Measurements from ENCODE around the gene MAGEF1.
A peak's percentile ranks its signal among the peaks of the same experiment; 100 is the strongest.
"Not testable (repeated sequence)": the region's sequence is repeated elsewhere in the genome, so short reads cannot be mapped to it uniquely, and the experiment has no call there.

MAGEF1 gene

GRCh38 chr3:184731786-184732537, 20.1 kb upstream of the MAGEF1 start:
- Histone ChIP-seq H3K4me1 (ENCODE audit: control insufficient read depth, insufficient read depth, low read length) (no peaks in the 10 kb centered on the region), H3K4me3 (ENCODE audit: low read depth, low read length) (no peak overlapping the region), H3K9ac (ENCODE audit: low read depth, low read length) (no peak overlapping the region), H3K36me3 (ENCODE audit: control insufficient read depth, insufficient read depth, low read length) (no peaks in the 10 kb centered on the region), H3K27ac (ENCODE audit: low read depth, low read length) (no peak overlapping the region), H3K9me3 (ENCODE audit: control insufficient read depth, insufficient read depth, low read length) (no peaks in the 10 kb centered on the region), H3K27me3 (ENCODE audit: control insufficient read depth, insufficient read depth, low read length) (no peaks in the 10 kb centered on the region; the same call in 1 of the 2 replicates)

- H3K27ac ChIP-seq (ENCODE audit: low read depth, low read length), result no peak overlapping the region
- no peaks in the 10 kb centered on the region for H3K36me3 ChIP-seq (ENCODE audit: control insufficient read depth, insufficient read depth, low read length)
- no peaks in the 10 kb centered on the region for H3K9me3 ChIP-seq (ENCODE audit: control insufficient read depth, insufficient read depth, low read length)
- H3K4me1 ChIP-seq (ENCODE audit: control insufficient read depth, insufficient read depth, low read length), result no peaks in the 10 kb centered on the region
- no peak overlapping the region for H3K4me3 ChIP-seq (ENCODE audit: low read depth, low read length)
- no peaks in the 10 kb centered on the region; the same call in 1 of the 2 replicates for H3K27me3 ChIP-seq (ENCODE audit: control insufficient read depth, insufficient read depth, low read length)
- no peak overlapping the region for H3K9ac ChIP-seq (ENCODE audit: low read depth, low read length)
Observed at GRCh38 chr3:184730924-184731323, 19.1 kb upstream of the MAGEF1 start.

GRCh38 chr3:184729154-184729553, 17.3 kb upstream of the MAGEF1 start:
- H3K4me3 ChIP-seq (ENCODE audit: low read depth, low read length), result not testable (repeated sequence)

GRCh38 chr3:184728010-184728527, 16.2 kb upstream of the MAGEF1 start:
- H3K27ac ChIP-seq (ENCODE audit: low read depth, low read length), result no peak overlapping the region
- H3K36me3 ChIP-seq (ENCODE audit: control insufficient read depth, insufficient read depth, low read length), result no peaks in the 10 kb centered on the region
- no peaks in the 10 kb centered on the region for H3K4me1 ChIP-seq (ENCODE audit: control insufficient read depth, insufficient read depth, low read length)
- no peaks in the 10 kb centered on the region; the same call in 1 of the 2 replicates for H3K27me3 ChIP-seq (ENCODE audit: control insufficient read depth, insufficient read depth, low read length)
- H3K9me3 ChIP-seq (ENCODE audit: control insufficient read depth, insufficient read depth, low read length), result no peaks in the 10 kb centered on the region
- no peak overlapping the region for H3K9ac ChIP-seq (ENCODE audit: low read depth, low read length)
- H3K4me3 ChIP-seq (ENCODE audit: low read depth, low read length), result no peak overlapping the region

More at GRCh38 chr3:184729154-184729553, 17.3 kb upstream of the MAGEF1 start:
- H3K9ac ChIP-seq (ENCODE audit: low read depth, low read length); H3K27me3 ChIP-seq (ENCODE audit: control insufficient read depth, insufficient read depth, low read length); H3K36me3 ChIP-seq (ENCODE audit: control insufficient read depth, insufficient read depth, low read length); H3K4me1 ChIP-seq (ENCODE audit: control insufficient read depth, insufficient read depth, low read length); H3K9me3 ChIP-seq (ENCODE audit: control insufficient read depth, insufficient read depth, low read length); H3K27ac ChIP-seq (ENCODE audit: low read depth, low read length): not testable (repeated sequence)

- no peaks in the 10 kb centered on the region for H3K9me3 ChIP-seq (ENCODE audit: control insufficient read depth, insufficient read depth, low read length)
- H3K9ac ChIP-seq (ENCODE audit: low read depth, low read length), result no peak overlapping the region
- H3K4me3 ChIP-seq (ENCODE audit: low read depth, low read length), result no peak overlapping the region
- no peaks in the 10 kb centered on the region for H3K4me1 ChIP-seq (ENCODE audit: control insufficient read depth, insufficient read depth, low read length)
- no peak overlapping the region for H3K27ac ChIP-seq (ENCODE audit: low read depth, low read length)
- no peaks in the 10 kb centered on the region for H3K27me3 ChIP-seq (ENCODE audit: control insufficient read depth, insufficient read depth, low read length)
- H3K36me3 ChIP-seq (ENCODE audit: control insufficient read depth, insufficient read depth, low read length), result no peaks in the 10 kb centered on the region
Observed at GRCh38 chr3:184727357-184728009, 15.6 kb upstream of the MAGEF1 start.

- Histone ChIP-seq H3K9me3 (ENCODE audit: control insufficient read depth, insufficient read depth, low read length) (no peaks in the 10 kb centered on the region), H3K27ac (ENCODE audit: low read depth, low read length) (no peak overlapping the region), H3K4me3 (ENCODE audit: low read depth, low read length) (no peak overlapping the region), H3K4me1 (ENCODE audit: control insufficient read depth, insufficient read depth, low read length) (no peaks in the 10 kb centered on the region), H3K9ac (ENCODE audit: low read depth, low read length) (no peak overlapping the region), H3K27me3 (ENCODE audit: control insufficient read depth, insufficient read depth, low read length) (no peaks in the 10 kb centered on the region), H3K36me3 (ENCODE audit: control insufficient read depth, insufficient read depth, low read length) (no peaks in the 10 kb centered on the region)
Observed at GRCh38 chr3:184726497-184726896, 14.6 kb upstream of the MAGEF1 start.

GRCh38 chr3:184725176-184725719, 13.4 kb upstream of the MAGEF1 start:
- Histone ChIP-seq H3K27me3 (ENCODE audit: control insufficient read depth, insufficient read depth, low read length) (no peaks in the 10 kb centered on the region), H3K9ac (ENCODE audit: low read depth, low read length) (no peak overlapping the region), H3K9me3 (ENCODE audit: control insufficient read depth, insufficient read depth, low read length) (no peaks in the 10 kb centered on the region), H3K4me1 (ENCODE audit: control insufficient read depth, insufficient read depth, low read length) (no peaks in the 10 kb centered on the region), H3K4me3 (ENCODE audit: low read depth, low read length) (no peak overlapping the region), H3K27ac (ENCODE audit: low read depth, low read length) (no peak overlapping the region), H3K36me3 (ENCODE audit: control insufficient read depth, insufficient read depth, low read length) (no peaks in the 10 kb centered on the region)

GRCh38 chr3:184724699-184725098, 12.8 kb upstream of the MAGEF1 start:
- no peaks in the 10 kb centered on the region for H3K4me1 ChIP-seq (ENCODE audit: control insufficient read depth, insufficient read depth, low read length)
- no peaks in the 10 kb centered on the region for H3K36me3 ChIP-seq (ENCODE audit: control insufficient read depth, insufficient read depth, low read length)
- H3K9me3 ChIP-seq (ENCODE audit: control insufficient read depth, insufficient read depth, low read length), result no peaks in the 10 kb centered on the region
- no peak overlapping the region for H3K27ac ChIP-seq (ENCODE audit: low read depth, low read length)
- no peak overlapping the region for H3K9ac ChIP-seq (ENCODE audit: low read depth, low read length)
- H3K27me3 ChIP-seq (ENCODE audit: control insufficient read depth, insufficient read depth, low read length), result no peaks in the 10 kb centered on the region
- no peak overlapping the region for H3K4me3 ChIP-seq (ENCODE audit: low read depth, low read length)

- H3K9me3 ChIP-seq (ENCODE audit: control insufficient read depth, insufficient read depth, low read length), result no peaks in the 10 kb centered on the region
- H3K4me3 ChIP-seq (ENCODE audit: low read depth, low read length), result no peak overlapping the region
- H3K36me3 ChIP-seq (ENCODE audit: control insufficient read depth, insufficient read depth, low read length), result no peaks in the 10 kb centered on the region
- H3K27me3 ChIP-seq (ENCODE audit: control insufficient read depth, insufficient read depth, low read length), result no peaks in the 10 kb centered on the region
- H3K9ac ChIP-seq (ENCODE audit: low read depth, low read length), result no peak overlapping the region
- no peak overlapping the region for H3K27ac ChIP-seq (ENCODE audit: low read depth, low read length)
- peaks cover 18% of the 10 kb centered on the region for H3K4me1 ChIP-seq (ENCODE audit: control insufficient read depth, insufficient read depth, low read length)
Observed at GRCh38 chr3:184719709-184720108, 7.8 kb upstream of the MAGEF1 start.

GRCh38 chr3:184718431-184718830, 6.6 kb upstream of the MAGEF1 start:
- Histone ChIP-seq H3K27ac (ENCODE audit: low read depth, low read length) (no peak overlapping the region), H3K4me1 (ENCODE audit: control insufficient read depth, insufficient read depth, low read length) (peaks cover 18% of the 10 kb centered on the region), H3K4me3 (ENCODE audit: low read depth, low read length) (no peak overlapping the region), H3K27me3 (ENCODE audit: control insufficient read depth, insufficient read depth, low read length) (no peaks in the 10 kb centered on the region), H3K9ac (ENCODE audit: low read depth, low read length) (no peak overlapping the region), H3K9me3 (ENCODE audit: control insufficient read depth, insufficient read depth, low read length) (no peaks in the 10 kb centered on the region), H3K36me3 (ENCODE audit: control insufficient read depth, insufficient read depth, low read length) (no peaks in the 10 kb centered on the region)

GRCh38 chr3:184717399-184717983, 5.6 kb upstream of the MAGEF1 start:
- Histone ChIP-seq H3K27me3 (ENCODE audit: control insufficient read depth, insufficient read depth, low read length) (no peaks in the 10 kb centered on the region), H3K9ac (ENCODE audit: low read depth, low read length) (no peak overlapping the region), H3K4me3 (ENCODE audit: low read depth, low read length) (peak overlapping the region; percentile 36; the same call in 1 of the 2 replicates), H3K36me3 (ENCODE audit: control insufficient read depth, insufficient read depth, low read length) (no peaks in the 10 kb centered on the region), H3K9me3 (ENCODE audit: control insufficient read depth, insufficient read depth, low read length) (no peaks in the 10 kb centered on the region), H3K4me1 (ENCODE audit: control insufficient read depth, insufficient read depth, low read length) (peaks cover 18% of the 10 kb centered on the region), H3K27ac (ENCODE audit: low read depth, low read length) (peak overlapping the region; percentile 70)

Data from HUES48 (cell line).